HL-60 (cell line): ENCODE results near the gene MAS1L.

Experiments used
- CTCF ChIP-seq: IDR thresholded peaks from one replicate; pipeline ENCODE4 v1.5.1; 2011; ENCODE audit warnings: low read length, control low read depth, inconsistent platforms; ENCODE audit not compliant: insufficient read depth
- POLR2AphosphoS5 ChIP-seq: IDR thresholded peaks from 2 replicates; pipeline ENCODE4 v1.6.1; 2012; ENCODE audit warnings: low read depth
- REST ChIP-seq: IDR thresholded peaks from 2 replicates; pipeline ENCODE4 v1.6.1; 2012; ENCODE audit warnings: low read depth; ENCODE audit not compliant: insufficient replicate concordance
- SPI1 ChIP-seq: IDR thresholded peaks from 2 replicates; pipeline ENCODE4 v1.6.1; 2012; ENCODE audit warnings: low read depth, mild to moderate bottlenecking, borderline replicate concordance

GRCh38 chr6:29525311-29525639 lies 37.5 kb upstream of the MAS1L start:
- TF ChIP-seq CTCF: no peak
- no peak for TF ChIP-seq POLR2AphosphoS5
- TF ChIP-seq SPI1: no peak
- TF ChIP-seq REST: no peak
